Astrocyte (in vitro differentiated cells and primary cell): ENCODE measurements around the gene ANXA7. TPM values are rescaled to one million over a fixed set of nuclear protein-coding genes. Genes with fewer than 3 reads are reported as not detected.
"Not testable (repeated sequence)": the region's sequence is repeated elsewhere in the genome, so short reads cannot be mapped to it uniquely, and the experiment has no call there.

Experiments used
- DNase-seq: peaks from one replicate; pipeline ENCODE4 v3.0.0-alpha.2; 2010; ENCODE audit warnings: low read depth
- FAIRE-seq: peaks from 2 replicates; lab custom pipeline; 2011; peaks lifted over from hg19 to GRCh38; lab: Jason Lieb, UNC
- H2AFZ ChIP-seq: 2 replicates; pipeline ENCODE4 v1.6.0; 2012; ENCODE audit warnings: low read depth, low read length, inconsistent platforms
- H3K27ac ChIP-seq: 2 replicates; pipeline ENCODE4 v1.5.1; 2011; ENCODE audit warnings: low read depth, low read length, inconsistent platforms
- H3K27me3 ChIP-seq: 2 replicates; pipeline ENCODE4 v1.6.0; 2011; ENCODE audit warnings: low read length, inconsistent platforms; ENCODE audit not compliant: insufficient read depth
- H3K36me3 ChIP-seq: 2 replicates; pipeline ENCODE4 v1.5.1; 2011; ENCODE audit warnings: low read length, inconsistent platforms; ENCODE audit not compliant: insufficient read depth
- H3K4me1 ChIP-seq: 2 replicates; pipeline ENCODE4 v1.5.1; 2011; ENCODE audit warnings: low read length, inconsistent platforms; ENCODE audit not compliant: insufficient read depth
- H3K4me2 ChIP-seq: 2 replicates; pipeline ENCODE4 v1.6.0; 2012; ENCODE audit warnings: low read length, inconsistent platforms
- H3K4me3 ChIP-seq: 2 replicates; pipeline ENCODE4 v1.5.1; 2011; ENCODE audit warnings: low read depth, mild to moderate bottlenecking, low read length, inconsistent platforms; ENCODE audit not compliant: insufficient read depth
- H3K79me2 ChIP-seq: 2 replicates; pipeline ENCODE4 v1.6.0; 2012; ENCODE audit warnings: mild to moderate bottlenecking, low read length, inconsistent platforms; ENCODE audit not compliant: insufficient read depth
- H3K9ac ChIP-seq: 2 replicates; pipeline ENCODE4 v1.6.0; 2012; ENCODE audit warnings: mild to moderate bottlenecking, low read length, inconsistent platforms
- H3K9me3 ChIP-seq: 2 replicates; pipeline ENCODE4 v1.5.1; 2012; ENCODE audit warnings: low read depth, mild to moderate bottlenecking, low read length, inconsistent platforms; ENCODE audit not compliant: insufficient read depth
- H4K20me1 ChIP-seq: 2 replicates; pipeline ENCODE4 v1.6.0; 2012; ENCODE audit warnings: low read length, inconsistent platforms; ENCODE audit not compliant: insufficient read depth
- H3K27ac Mint-ChIP-seq: one replicate; pipeline ENCODE4 v1.8.0; 2021; ENCODE audit warnings: mild to moderate bottlenecking, mixed read lengths; ENCODE audit not compliant: unreplicated experiment
- H3K27me3 Mint-ChIP-seq: one replicate; pipeline ENCODE4 v1.8.0; 2021; ENCODE audit warnings: low read depth, mixed read lengths; ENCODE audit not compliant: unreplicated experiment
- H3K36me3 Mint-ChIP-seq: one replicate; pipeline ENCODE4 v1.8.0; 2021; ENCODE audit warnings: low read depth, mixed read lengths; ENCODE audit not compliant: unreplicated experiment
- H3K4me1 Mint-ChIP-seq: one replicate; pipeline ENCODE4 v1.8.0; 2021; ENCODE audit warnings: low read depth, mixed read lengths; ENCODE audit not compliant: unreplicated experiment
- H3K4me3 Mint-ChIP-seq: one replicate; pipeline ENCODE4 v1.8.0; 2021; ENCODE audit warnings: mild to moderate bottlenecking, moderate library complexity, mixed read lengths; ENCODE audit not compliant: unreplicated experiment
- H3K9me3 Mint-ChIP-seq: one replicate; pipeline ENCODE4 v1.8.0; 2021; ENCODE audit warnings: mild to moderate bottlenecking, mixed read lengths; ENCODE audit not compliant: unreplicated experiment
- CTCF ChIP-seq: IDR thresholded peaks from 2 replicates; pipeline ENCODE4 v1.5.1; 2011; ENCODE audit warnings: low read depth, mild to moderate bottlenecking, inconsistent platforms, low read length, moderate library complexity; ENCODE audit not compliant: insufficient read depth
- EZH2 ChIP-seq: IDR thresholded peaks from 2 replicates; pipeline ENCODE4 v1.6.1; 2012; ENCODE audit warnings: mild to moderate bottlenecking, low read length, inconsistent platforms; ENCODE audit not compliant: insufficient read depth
- total RNA-seq: library from RNA; stranded (reverse); gene quantifications from 2 replicates; pipeline ENCODE4 v1.2.1, GENCODE V29; 2021

Gene ANXA7
- total RNA-seq, 1 donor from 2014 or later = 79.6 TPM

GRCh38 chr10:73338801-73339368 lies 75.0 kb downstream of the ANXA7 start:
- Histone ChIP-seq H3K9ac (no peak overlapping the region), H3K4me3 (no peak overlapping the region), H3K4me2 (no peak overlapping the region), H4K20me1 (no peaks in the 10 kb centered on the region), H3K27me3 (no peaks in the 10 kb centered on the region), H3K36me3 (no peaks in the 10 kb centered on the region), H2AFZ (no peak overlapping the region), H3K27ac (no peak overlapping the region), H3K4me1 (no peaks in the 10 kb centered on the region), H3K79me2 (no peaks in the 10 kb centered on the region), H3K9me3 (no peaks in the 10 kb centered on the region)
- TF ChIP-seq EZH2 = no peak
- no peak for TF ChIP-seq CTCF
- FAIRE-seq (no peak), DNase-seq (no peak)
- Mint-ChIP-seq H3K27me3 (no peaks in the 10 kb centered on the region), H3K4me1 (no peaks in the 10 kb centered on the region), H3K4me3 (no peak overlapping the region), H3K9me3 (no peaks in the 10 kb centered on the region), H3K27ac (no peak overlapping the region), H3K36me3 (no peaks in the 10 kb centered on the region)

- no peaks in the 10 kb centered on the region for H3K9me3 ChIP-seq
- H3K27me3 Mint-ChIP-seq = no peaks in the 10 kb centered on the region
- no peak overlapping the region for H2AFZ ChIP-seq
- H3K9me3 Mint-ChIP-seq = no peaks in the 10 kb centered on the region
- H3K79me2 ChIP-seq = no peaks in the 10 kb centered on the region
- no peak overlapping the region for H3K27ac Mint-ChIP-seq
- no peak overlapping the region for H3K4me3 ChIP-seq
- peaks cover 9% of the 10 kb centered on the region for H3K27me3 ChIP-seq
- no peaks in the 10 kb centered on the region for H3K36me3 Mint-ChIP-seq
- H3K4me3 Mint-ChIP-seq = no peak overlapping the region
- FAIRE-seq (no peak), DNase-seq (no peak)
- no peak overlapping the region for H3K27ac ChIP-seq
- TF ChIP-seq EZH2 (no peak), CTCF (no peak)
- H3K4me1 Mint-ChIP-seq = no peaks in the 10 kb centered on the region
- no peaks in the 10 kb centered on the region for H3K4me1 ChIP-seq
- H3K4me2 ChIP-seq = no peak overlapping the region
- H4K20me1 ChIP-seq = no peaks in the 10 kb centered on the region
- H3K36me3 ChIP-seq = no peaks in the 10 kb centered on the region
- H3K9ac ChIP-seq = no peak overlapping the region
Observed at GRCh38 chr10:73333202-73333601, 80.7 kb downstream of the ANXA7 start.

GRCh38 chr10:73332379-73332778 lies 81.5 kb downstream of the ANXA7 start:
- DNase-seq (no peak), FAIRE-seq (no peak)
- no peak overlapping the region for H3K9ac ChIP-seq
- no peak for TF ChIP-seq EZH2
- no peak for TF ChIP-seq CTCF
- H3K27ac ChIP-seq = no peak overlapping the region
- H3K4me3 ChIP-seq = no peak overlapping the region
- no peaks in the 10 kb centered on the region for H3K4me1 Mint-ChIP-seq
- no peaks in the 10 kb centered on the region for H3K79me2 ChIP-seq
- H3K4me2 ChIP-seq = no peak overlapping the region
- no peaks in the 10 kb centered on the region for H3K36me3 Mint-ChIP-seq
- no peaks in the 10 kb centered on the region for H3K4me1 ChIP-seq
- H2AFZ ChIP-seq = no peak overlapping the region
- H3K27ac Mint-ChIP-seq = no peak overlapping the region
- peaks cover 9% of the 10 kb centered on the region for H3K27me3 ChIP-seq
- no peaks in the 10 kb centered on the region for H3K27me3 Mint-ChIP-seq
- H3K4me3 Mint-ChIP-seq = no peak overlapping the region
- no peaks in the 10 kb centered on the region for H3K9me3 ChIP-seq
- H4K20me1 ChIP-seq = no peaks in the 10 kb centered on the region
- no peaks in the 10 kb centered on the region for H3K36me3 ChIP-seq
- no peaks in the 10 kb centered on the region for H3K9me3 Mint-ChIP-seq

GRCh38 chr10:73328523-73328922 lies 85.3 kb downstream of the ANXA7 start:
- H3K9me3 ChIP-seq, H3K4me3 ChIP-seq, H3K4me3 Mint-ChIP-seq, H4K20me1 ChIP-seq, H3K4me2 ChIP-seq, H3K4me1 ChIP-seq, H3K27ac Mint-ChIP-seq, H3K9ac ChIP-seq, H3K4me1 Mint-ChIP-seq, H3K36me3 ChIP-seq, H3K36me3 Mint-ChIP-seq, H3K27me3 Mint-ChIP-seq, H3K27ac ChIP-seq, DNase-seq, FAIRE-seq, H3K9me3 Mint-ChIP-seq, H3K27me3 ChIP-seq, H2AFZ ChIP-seq, H3K79me2 ChIP-seq: not testable (repeated sequence)
